T follicular helper cell (primary cell): ENCODE results near the gene USP21.
"Not testable (repeated sequence)": the region's sequence is repeated elsewhere in the genome, so short reads cannot be mapped to it uniquely, and the experiment has no call there.

Experiments used
- DNase-seq: peaks from one replicate; pipeline ENCODE4 v3.0.0-alpha.2; 2020; ENCODE audit warnings: low read depth
- total RNA-seq, 2 experiments: gene quantifications; one replicate each; lab custom pipeline; 2026; lab: John Stamatoyannopoulos, UW

Gene USP21
- 18.1 to 47.3 reads per million in 2 experiments for total RNA-seq

GRCh38 chr1:161159087-161159912, at the start of gene USP21:
Gene USP21 (plus strand): TSS chr1:161159500. CDS start chr1:161160641, 1,141 bp downstream.
- DNase-seq = peak; percentile 87

- no peak for DNase-seq
These were observed 48.2 kb upstream of the USP21 start for GRCh38 chr1:161111117-161111516.

GRCh38 chr1:161111527-161111926, 47.8 kb upstream of the USP21 start:
- no peak for DNase-seq

GRCh38 chr1:161113915-161114314, 45.4 kb upstream of the USP21 start:
- no peak for DNase-seq

GRCh38 chr1:161114556-161114955, 44.7 kb upstream of the USP21 start:
- no peak for DNase-seq

GRCh38 chr1:161115132-161115711, 44.1 kb upstream of the USP21 start:
- no peak for DNase-seq

GRCh38 chr1:161115961-161116360, 43.3 kb upstream of the USP21 start:
- not testable (repeated sequence) for DNase-seq

GRCh38 chr1:161117759-161118581, 41.3 kb upstream of the USP21 start, which contains the start of the genes NIT1 and PFDN2:
Gene NIT1 (plus strand): TSS chr1:161118105. CDS start chr1:161118177, 72 bp downstream.
Gene PFDN2 (minus strand): TSS chr1:161118037. CDS start chr1:161118026, 11 bp downstream.
- DNase-seq = peak; percentile 77

- peak; percentile 58 for DNase-seq
These were observed 40.0 kb upstream of the USP21 start for GRCh38 chr1:161119092-161119903.

GRCh38 chr1:161121042-161121650, 38.2 kb upstream of the USP21 start:
- DNase-seq = no peak

- DNase-seq = no peak
These were observed 37.5 kb upstream of the USP21 start for GRCh38 chr1:161121834-161122233.

GRCh38 chr1:161122967-161123366, 36.3 kb upstream of the USP21 start:
- no peak for DNase-seq

GRCh38 chr1:161127649-161128048, 31.7 kb upstream of the USP21 start:
- no peak for DNase-seq

- DNase-seq = no peak
These were observed 30.5 kb upstream of the USP21 start for GRCh38 chr1:161128591-161129420.

- DNase-seq = no peak
These were observed 29.0 kb upstream of the USP21 start for GRCh38 chr1:161130266-161130665.

GRCh38 chr1:161131523-161132409, 27.5 kb upstream of the USP21 start:
- no peak for DNase-seq

- peak; percentile 87 for DNase-seq
These were observed 26.7 kb upstream of the USP21 start, which contains the start of gene DEDD for GRCh38 chr1:161132410-161133219. Gene DEDD (minus strand): TSS chr1:161132667. CDS start chr1:161124462, 8,205 bp downstream.

- no peak for DNase-seq
These were observed 26.0 kb upstream of the USP21 start for GRCh38 chr1:161133220-161133740.
